ENCODE measurements around the gene RIN1.

Gene RIN1

GRCh38 chr11:66365166-66365565, 28.9 kb upstream of the RIN1 start:
- TF ChIP-seq CTCF (IDR thresholded peaks at IDR 0.05; ENCODE audit: insufficient read depth, low read length, poor library complexity, severe bottlenecking) = no peak
- Histone ChIP-seq H3K4me3 (replicated peaks; ENCODE audit: low read depth, low read length) (no peak overlapping the region), H3K36me3 (ENCODE audit: control insufficient read depth, insufficient read depth, low read length) (peaks cover 8% of the 10 kb centered on the region), H3K27me3 (replicated peaks; ENCODE audit: control insufficient read depth, insufficient read depth, low read length) (no peaks in the 10 kb centered on the region)
- no peak for DNase-seq (ENCODE audit: extremely low read depth, insufficient read length)

GRCh38 chr11:66363805-66364535, 27.7 kb upstream of the RIN1 start:
- peak; percentile 94 for TF ChIP-seq CTCF (IDR thresholded peaks at IDR 0.05; ENCODE audit: insufficient read depth, low read length, poor library complexity, severe bottlenecking)
- no peaks in the 10 kb centered on the region for H3K27me3 ChIP-seq (replicated peaks; ENCODE audit: control insufficient read depth, insufficient read depth, low read length)
- H3K36me3 ChIP-seq (ENCODE audit: control insufficient read depth, insufficient read depth, low read length) = peaks cover 6% of the 10 kb centered on the region
- DNase-seq (ENCODE audit: extremely low read depth, insufficient read length) = no peak
- H3K4me3 ChIP-seq (replicated peaks; ENCODE audit: low read depth, low read length) = no peak overlapping the region

GRCh38 chr11:66363187-66363601, 27.0 kb upstream of the RIN1 start:
- DNase-seq (ENCODE audit: extremely low read depth, insufficient read length) = no peak
- H3K27me3 ChIP-seq (replicated peaks; ENCODE audit: control insufficient read depth, insufficient read depth, low read length) = no peaks in the 10 kb centered on the region
- H3K36me3 ChIP-seq (ENCODE audit: control insufficient read depth, insufficient read depth, low read length) = peaks cover 2% of the 10 kb centered on the region
- no peak overlapping the region for H3K4me3 ChIP-seq (replicated peaks; ENCODE audit: low read depth, low read length)
- no peak for TF ChIP-seq CTCF (IDR thresholded peaks at IDR 0.05; ENCODE audit: insufficient read depth, low read length, poor library complexity, severe bottlenecking)

- H3K4me3 ChIP-seq (replicated peaks; ENCODE audit: low read depth, low read length) = no peak overlapping the region
- H3K36me3 ChIP-seq (ENCODE audit: control insufficient read depth, insufficient read depth, low read length) = peaks cover 2% of the 10 kb centered on the region; the same call in 1 of the 2 replicates
- no peaks in the 10 kb centered on the region for H3K27me3 ChIP-seq (replicated peaks; ENCODE audit: control insufficient read depth, insufficient read depth, low read length)
- TF ChIP-seq CTCF (IDR thresholded peaks at IDR 0.05; ENCODE audit: insufficient read depth, low read length, poor library complexity, severe bottlenecking) = no peak
- no peak for DNase-seq (ENCODE audit: extremely low read depth, insufficient read length)
Measured at GRCh38 chr11:66362481-66363147, 26.4 kb upstream of the RIN1 start.

- Histone ChIP-seq H3K4me3 (replicated peaks; ENCODE audit: low read depth, low read length) (no peak overlapping the region), H3K36me3 (ENCODE audit: control insufficient read depth, insufficient read depth, low read length) (no peaks in the 10 kb centered on the region; the same call in 1 of the 2 replicates), H3K27me3 (replicated peaks; ENCODE audit: control insufficient read depth, insufficient read depth, low read length) (no peaks in the 10 kb centered on the region)
- no peak for TF ChIP-seq CTCF (IDR thresholded peaks at IDR 0.05; ENCODE audit: insufficient read depth, low read length, poor library complexity, severe bottlenecking)
- no peak for DNase-seq (ENCODE audit: extremely low read depth, insufficient read length)
Measured at GRCh38 chr11:66361502-66361941, 25.3 kb upstream of the RIN1 start.
